Effector memory CD8-positive, alpha-beta T cell (primary cell): ENCODE data around the gene CATSPERD.
A peak's percentile ranks its signal among the peaks of the same experiment; 100 is the strongest.
"Not testable (repeated sequence)": the region's sequence is repeated elsewhere in the genome, so short reads cannot be mapped to it uniquely, and the experiment has no call there.

Experiments used
- ATAC-seq: fragments of 150-1000 bp; cut with Tn5 transposase; replicated peaks from 2 replicates; pipeline ENCODE4 v1.10.0; 2021; ENCODE audit warnings: mild to moderate bottlenecking, moderate library complexity
- DNase-seq, 3 experiments: peaks; one replicate each; pipeline ENCODE4 v3.0.0; 2021
- H3K27ac Mint-ChIP-seq, 2 donors: one replicate each; pipeline ENCODE4 v1.8.0; 2022; ENCODE audit warnings: mild to moderate bottlenecking in 2 of 2, mixed read lengths in 2 of 2, moderate library complexity in 2 of 2
- H3K27me3 Mint-ChIP-seq, 2 donors: one replicate each; pipeline ENCODE4 v1.8.0; 2022; ENCODE audit warnings: mixed read lengths in 2 of 2
- H3K36me3 Mint-ChIP-seq: one replicate; pipeline ENCODE4 v1.8.0; 2022; ENCODE audit warnings: mild to moderate bottlenecking, moderate library complexity, mixed read lengths; ENCODE audit not compliant: insufficient read depth
- H3K4me1 Mint-ChIP-seq, 2 donors: one replicate each; pipeline ENCODE4 v1.8.0; 2022; ENCODE audit warnings: low read depth in 2 of 2, mixed read lengths in 2 of 2
- H3K4me3 Mint-ChIP-seq, 2 donors: one replicate each; pipeline ENCODE4 v1.8.0; 2022; ENCODE audit warnings: mild to moderate bottlenecking in 2 of 2, mixed read lengths in 2 of 2, moderate library complexity in 2 of 2
- H3K9me3 Mint-ChIP-seq, 2 donors: one replicate each; pipeline ENCODE4 v1.8.0; 2022; ENCODE audit warnings: mixed read lengths in 2 of 2

Gene CATSPERD

GRCh38 chr19:5697022-5697889 is 23.2 kb upstream of the CATSPERD start:
- Mint-ChIP-seq H3K27ac (peak overlapping the region in 1 of 2 donors; percentile 53), H3K36me3 (peaks cover 88% of the 10 kb centered on the region), H3K4me1 (peaks cover 0 to 9% of the 10 kb centered on the region in 2 donors), H3K4me3 (no peak overlapping the region), H3K27me3 (no peaks in the 10 kb centered on the region), H3K9me3 (no peaks in the 10 kb centered on the region)
- ATAC-seq, result no peak
- DNase-seq, result no peak

GRCh38 chr19:5697890-5698634 is 22.4 kb upstream of the CATSPERD start:
- no peak for DNase-seq
- no peak for ATAC-seq
- no peak overlapping the region for H3K4me3 Mint-ChIP-seq
- H3K27me3 Mint-ChIP-seq, result no peaks in the 10 kb centered on the region
- no peaks in the 10 kb centered on the region for H3K9me3 Mint-ChIP-seq
- H3K27ac Mint-ChIP-seq, result no peak overlapping the region
- H3K4me1 Mint-ChIP-seq, result peaks cover 0 to 2% of the 10 kb centered on the region in 2 donors
- peaks cover 86% of the 10 kb centered on the region for H3K36me3 Mint-ChIP-seq

- peaks cover 86% of the 10 kb centered on the region for H3K36me3 Mint-ChIP-seq
- no peak overlapping the region for H3K4me3 Mint-ChIP-seq
- DNase-seq, result no peak
- H3K27ac Mint-ChIP-seq, result no peak overlapping the region
- ATAC-seq, result no peak
- H3K4me1 Mint-ChIP-seq, result peaks cover 0 to 3% of the 10 kb centered on the region in 2 donors
- H3K9me3 Mint-ChIP-seq, result no peaks in the 10 kb centered on the region
- H3K27me3 Mint-ChIP-seq, result no peaks in the 10 kb centered on the region
These were observed 21.6 kb upstream of the CATSPERD start for GRCh38 chr19:5698635-5699422.

GRCh38 chr19:5700455-5701092 is 19.9 kb upstream of the CATSPERD start:
- Mint-ChIP-seq H3K4me3 (no peak overlapping the region), H3K4me1 (peaks cover 0 to 3% of the 10 kb centered on the region in 2 donors), H3K9me3 (no peaks in the 10 kb centered on the region), H3K36me3 (peaks cover 85% of the 10 kb centered on the region), H3K27ac (peak overlapping the region in 1 of 2 donors; percentile 72), H3K27me3 (no peaks in the 10 kb centered on the region)
- ATAC-seq (no peak), DNase-seq (no peak)

DNA sequence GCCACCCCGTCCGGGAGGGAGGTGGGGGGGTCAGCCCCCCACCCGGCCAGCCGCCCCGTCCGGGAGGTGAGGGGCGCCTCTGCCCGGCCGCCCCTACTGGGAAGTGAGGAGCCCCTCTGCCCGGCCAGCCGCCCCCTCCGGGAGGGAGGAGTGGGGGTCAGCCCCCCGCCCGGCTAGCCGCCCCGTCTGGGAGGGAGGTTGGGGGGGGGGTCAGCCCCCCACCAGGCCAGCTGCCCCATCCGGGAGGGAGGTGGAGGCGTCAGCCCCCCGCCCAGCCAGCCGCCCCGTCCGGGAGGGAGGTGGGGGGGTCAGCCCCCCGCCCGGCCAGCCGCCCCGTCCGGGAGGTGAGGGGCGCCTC is 18.4 kb upstream of the CATSPERD start:
- H3K4me1 Mint-ChIP-seq, DNase-seq, H3K27ac Mint-ChIP-seq, ATAC-seq, H3K27me3 Mint-ChIP-seq, H3K9me3 Mint-ChIP-seq, H3K4me3 Mint-ChIP-seq: not testable (repeated sequence)
- peaks cover 84% of the 10 kb centered on the region for H3K36me3 Mint-ChIP-seq

- Mint-ChIP-seq H3K4me1 (peaks cover 0 to 3% of the 10 kb centered on the region in 2 donors), H3K27me3 (no peaks in the 10 kb centered on the region), H3K27ac (no peak overlapping the region), H3K36me3 (peaks cover 82% of the 10 kb centered on the region), H3K9me3 (no peaks in the 10 kb centered on the region), H3K4me3 (no peak overlapping the region)
- DNase-seq (no peak), ATAC-seq (no peak)
These were observed 16.3 kb upstream of the CATSPERD start for GRCh38 chr19:5703819-5704818.

- Mint-ChIP-seq H3K27ac (peak overlapping the region in 1 of 2 donors; percentile 66), H3K4me1 (peaks cover 0 to 3% of the 10 kb centered on the region in 2 donors), H3K27me3 (no peaks in the 10 kb centered on the region), H3K9me3 (no peaks in the 10 kb centered on the region), H3K4me3 (no peak overlapping the region), H3K36me3 (peaks cover 86% of the 10 kb centered on the region)
- ATAC-seq, result no peak
- no peak for DNase-seq
These were observed 14.9 kb upstream of the CATSPERD start for GRCh38 chr19:5705552-5705951.

- ATAC-seq (no peak), DNase-seq (no peak)
- Mint-ChIP-seq H3K36me3 (peaks cover 87% of the 10 kb centered on the region), H3K27ac (peak overlapping the region in 1 of 2 donors; percentile 66), H3K27me3 (no peaks in the 10 kb centered on the region), H3K4me3 (no peak overlapping the region), H3K9me3 (no peaks in the 10 kb centered on the region), H3K4me1 (peaks cover 0 to 3% of the 10 kb centered on the region in 2 donors)
These were observed 13.4 kb upstream of the CATSPERD start for GRCh38 chr19:5706876-5707573.

DNA sequence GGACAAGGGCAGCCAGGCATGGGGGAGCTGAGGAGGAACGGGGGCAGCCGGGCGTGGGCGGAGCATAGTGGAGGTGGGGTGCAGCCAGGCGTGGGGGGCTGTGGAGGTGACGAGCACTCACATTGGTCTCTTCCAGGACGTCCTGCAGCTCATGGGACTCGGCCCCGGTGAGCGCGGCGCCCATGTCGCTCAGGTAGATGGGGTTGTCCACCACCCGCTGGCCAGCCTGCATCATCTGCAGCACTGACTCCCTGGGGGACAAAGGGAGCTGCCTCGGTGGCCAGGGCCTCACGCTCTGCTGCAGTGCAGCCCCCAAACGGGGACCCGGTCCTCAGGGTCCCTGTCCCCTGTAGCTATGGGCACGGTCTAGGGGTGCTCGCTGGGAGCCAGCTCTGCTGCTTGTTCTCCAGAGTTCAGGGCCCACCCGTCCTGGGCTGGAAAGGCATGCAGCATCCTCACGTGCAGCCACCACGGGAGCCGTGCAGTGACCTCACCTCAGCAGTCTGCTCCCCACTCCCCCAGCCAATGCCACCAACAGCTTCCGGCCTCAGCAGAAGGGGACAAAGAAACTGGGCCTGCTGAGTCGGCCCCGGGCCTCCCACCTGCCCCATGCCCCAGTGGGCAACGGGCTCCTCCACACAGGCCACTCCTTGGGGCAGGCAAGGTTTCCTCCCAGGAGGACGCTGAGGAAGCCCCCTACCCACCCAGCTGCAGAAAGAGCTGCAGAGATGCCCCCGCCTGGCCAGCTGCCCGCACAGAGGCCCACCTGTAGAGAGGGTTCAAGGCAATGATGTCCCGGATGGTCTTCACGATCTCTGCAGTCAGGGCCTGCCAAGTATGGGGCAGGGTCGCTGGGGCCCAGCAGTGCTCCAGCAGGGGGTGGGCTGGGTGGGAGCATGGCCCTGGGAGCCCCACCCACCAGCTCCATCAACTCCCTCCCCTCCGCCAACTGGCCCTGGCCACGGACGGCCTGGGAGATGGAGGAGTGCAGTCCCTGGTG is 12.6 kb upstream of the CATSPERD start:
- Mint-ChIP-seq H3K27ac (no peak overlapping the region), H3K4me3 (peak overlapping the region in 1 of 2 donors; percentile 19), H3K36me3 (peaks cover 91% of the 10 kb centered on the region), H3K9me3 (no peaks in the 10 kb centered on the region), H3K27me3 (no peaks in the 10 kb centered on the region), H3K4me1 (peaks cover 0 to 3% of the 10 kb centered on the region in 2 donors)
- no peak for ATAC-seq
- no peak for DNase-seq

GRCh38 chr19:5711025-5711424 is 9.4 kb upstream of the CATSPERD start:
- Mint-ChIP-seq H3K27me3 (no peaks in the 10 kb centered on the region), H3K9me3 (no peaks in the 10 kb centered on the region), H3K36me3 (peaks cover 86% of the 10 kb centered on the region), H3K4me3 (no peak overlapping the region), H3K4me1 (peaks cover 0 to 3% of the 10 kb centered on the region in 2 donors), H3K27ac (no peak overlapping the region)
- DNase-seq (no peak), ATAC-seq (no peak)

DNA sequence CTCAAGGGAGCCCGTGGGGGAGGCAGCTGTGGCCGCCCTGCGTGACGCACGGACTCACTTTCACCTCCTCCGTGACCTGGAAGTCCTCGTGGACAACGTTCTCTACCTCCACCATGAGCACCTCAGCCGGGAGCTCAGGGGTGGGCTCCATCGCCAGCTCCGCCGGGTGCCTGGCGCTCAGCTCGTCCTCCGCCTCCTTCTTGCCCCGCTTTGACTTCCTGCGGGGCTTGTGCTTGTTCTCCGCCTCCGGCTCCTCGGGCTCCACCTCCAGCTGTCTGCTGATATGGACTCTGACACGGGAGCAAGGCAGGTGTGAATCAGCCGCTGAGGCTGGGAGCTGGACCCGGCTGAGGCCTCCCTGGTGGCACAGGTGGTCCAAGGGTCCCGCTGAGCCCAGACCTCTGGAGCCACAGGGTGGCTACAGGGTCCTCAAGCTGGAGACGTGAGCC is 8.7 kb upstream of the CATSPERD start:
- no peak for ATAC-seq
- Mint-ChIP-seq H3K36me3 (peaks cover 82% of the 10 kb centered on the region), H3K9me3 (no peaks in the 10 kb centered on the region), H3K4me1 (peaks cover 0 to 3% of the 10 kb centered on the region in 2 donors), H3K27ac (peak overlapping the region in 1 of 2 donors; percentile 46), H3K4me3 (no peak overlapping the region), H3K27me3 (no peaks in the 10 kb centered on the region)
- DNase-seq, result no peak
